Parathyroid adenoma (tissue), 2 donors: ENCODE measurements around the gene PHLDB2.

ENCODE experiments used
- H2AFZ ChIP-seq: fragments of 300-600 bp; sonication (generic); one replicate; pipeline ENCODE4 v1.7.0; 2017; ENCODE audit warnings: antibody characterized with exemption, mild to moderate bottlenecking
- H3K27ac ChIP-seq: fragments of 300-600 bp; sonication (generic); one replicate; pipeline ENCODE4 v1.7.0; 2017
- H3K27me3 ChIP-seq: fragments of 300-600 bp; sonication (generic); one replicate; pipeline ENCODE4 v1.7.0; 2017; ENCODE audit warnings: low read length; ENCODE audit not compliant: control insufficient read depth, insufficient read depth
- H3K36me3 ChIP-seq: fragments of 300-600 bp; sonication (generic); one replicate; pipeline ENCODE4 v1.7.0; 2017; ENCODE audit warnings: low read length; ENCODE audit not compliant: control insufficient read depth, insufficient read depth
- H3K4me1 ChIP-seq: fragments of 300-600 bp; sonication (generic); one replicate; pipeline ENCODE4 v1.7.0; 2017; ENCODE audit warnings: control low read depth
- H3K4me2 ChIP-seq: fragments of 300-600 bp; sonication (generic); one replicate; pipeline ENCODE4 v1.7.0; 2017; ENCODE audit warnings: low read length
- H3K4me3 ChIP-seq: fragments of 300-600 bp; sonication (generic); one replicate; pipeline ENCODE4 v1.7.0; 2017; ENCODE audit warnings: low read depth, low read length
- H3K79me2 ChIP-seq: fragments of 300-600 bp; sonication (generic); one replicate; pipeline ENCODE4 v1.7.0; 2017; ENCODE audit warnings: control low read depth
- H3K9ac ChIP-seq: fragments of 300-600 bp; sonication (generic); one replicate; pipeline ENCODE4 v1.7.0; 2017; ENCODE audit warnings: mild to moderate bottlenecking
- H3K9me3 ChIP-seq: fragments of 300-600 bp; sonication (generic); one replicate; pipeline ENCODE4 v1.7.0; 2017; ENCODE audit warnings: low read length; ENCODE audit not compliant: control insufficient read depth
- TF ChIP-seq, protein P1 (sequence below): fragments of 300-600 bp; sonication (generic); IDR thresholded peaks from one replicate; pipeline ENCODE4 v1.7.0; 2017; ENCODE audit warnings: antibody characterized with exemption, mild to moderate bottlenecking
- donor health status: primary hyperparathyroidism.

Gene PHLDB2

DNA sequence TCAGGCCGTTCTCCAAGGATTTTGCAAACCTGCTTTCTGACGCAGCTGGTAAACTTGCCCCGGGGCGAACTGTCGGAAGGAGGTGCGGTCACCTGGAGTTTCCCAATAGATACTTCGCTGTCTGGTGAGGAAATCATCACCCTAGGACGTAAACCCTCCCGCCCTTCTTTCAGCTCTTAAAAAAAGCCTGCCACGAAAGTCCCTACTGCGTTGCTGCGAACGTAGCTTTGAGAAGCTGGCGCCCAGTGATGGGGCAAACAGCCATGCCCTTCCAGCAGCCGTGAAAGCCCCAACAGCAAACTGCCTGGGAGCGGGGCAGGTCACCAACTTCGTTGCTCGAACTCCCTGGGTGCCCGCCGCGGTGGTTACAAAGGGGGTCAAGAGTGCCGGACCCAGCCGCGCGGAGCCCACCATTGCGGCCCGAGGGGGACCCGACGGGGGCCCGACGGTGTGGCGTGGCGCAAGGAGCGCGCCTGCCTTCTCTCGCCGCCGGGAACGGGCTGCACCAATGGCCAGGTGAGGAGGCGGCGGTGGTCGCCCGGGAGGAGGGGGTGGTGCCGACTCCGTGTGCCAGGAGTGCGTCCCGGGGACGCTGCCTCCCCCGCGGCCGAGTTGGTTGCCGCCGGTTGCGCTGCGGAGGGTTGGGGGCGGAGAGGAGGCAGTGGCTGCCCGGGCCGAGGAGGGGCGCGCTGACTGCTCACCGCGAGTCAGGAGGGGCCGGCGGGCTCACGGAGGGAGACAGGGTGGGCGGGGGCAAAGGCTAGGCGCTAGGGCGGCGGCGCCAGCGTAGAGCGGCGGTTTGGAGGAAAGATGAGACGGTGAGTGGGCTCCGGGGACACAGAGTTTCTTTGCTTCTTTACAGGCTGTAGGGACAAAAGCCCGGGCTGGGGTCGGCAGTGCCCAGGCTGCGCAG is at the start of gene PHLDB2:
PHLDB2 (plus strand) TSS at position 205 of the 913 bp plus-strand sequence. CDS start 24,813 bp downstream, outside the sequence.
- H3K4me1 ChIP-seq = no peaks in the 10 kb centered on the region
- peaks cover 2% of the 10 kb centered on the region for H3K79me2 ChIP-seq
- peak within 1 kb of the TSS; percentile 82 for H3K4me3 ChIP-seq
- H3K27ac ChIP-seq = peak within 1 kb of the TSS; percentile 76
- H3K4me2 ChIP-seq = peak within 1 kb of the TSS; percentile 87
- H3K9me3 ChIP-seq = no peaks in the 10 kb centered on the region
- TF ChIP-seq, protein P1, sequence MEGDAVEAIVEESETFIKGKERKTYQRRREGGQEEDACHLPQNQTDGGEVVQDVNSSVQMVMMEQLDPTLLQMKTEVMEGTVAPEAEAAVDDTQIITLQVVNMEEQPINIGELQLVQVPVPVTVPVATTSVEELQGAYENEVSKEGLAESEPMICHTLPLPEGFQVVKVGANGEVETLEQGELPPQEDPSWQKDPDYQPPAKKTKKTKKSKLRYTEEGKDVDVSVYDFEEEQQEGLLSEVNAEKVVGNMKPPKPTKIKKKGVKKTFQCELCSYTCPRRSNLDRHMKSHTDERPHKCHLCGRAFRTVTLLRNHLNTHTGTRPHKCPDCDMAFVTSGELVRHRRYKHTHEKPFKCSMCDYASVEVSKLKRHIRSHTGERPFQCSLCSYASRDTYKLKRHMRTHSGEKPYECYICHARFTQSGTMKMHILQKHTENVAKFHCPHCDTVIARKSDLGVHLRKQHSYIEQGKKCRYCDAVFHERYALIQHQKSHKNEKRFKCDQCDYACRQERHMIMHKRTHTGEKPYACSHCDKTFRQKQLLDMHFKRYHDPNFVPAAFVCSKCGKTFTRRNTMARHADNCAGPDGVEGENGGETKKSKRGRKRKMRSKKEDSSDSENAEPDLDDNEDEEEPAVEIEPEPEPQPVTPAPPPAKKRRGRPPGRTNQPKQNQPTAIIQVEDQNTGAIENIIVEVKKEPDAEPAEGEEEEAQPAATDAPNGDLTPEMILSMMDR = no peak
- H3K36me3 ChIP-seq = no peaks in the 10 kb centered on the region
- no peak within 1 kb of the TSS for H3K9ac ChIP-seq
- no peaks in the 10 kb centered on the region for H3K27me3 ChIP-seq
- H2AFZ ChIP-seq = peak within 1 kb of the TSS; percentile 86

DNA sequence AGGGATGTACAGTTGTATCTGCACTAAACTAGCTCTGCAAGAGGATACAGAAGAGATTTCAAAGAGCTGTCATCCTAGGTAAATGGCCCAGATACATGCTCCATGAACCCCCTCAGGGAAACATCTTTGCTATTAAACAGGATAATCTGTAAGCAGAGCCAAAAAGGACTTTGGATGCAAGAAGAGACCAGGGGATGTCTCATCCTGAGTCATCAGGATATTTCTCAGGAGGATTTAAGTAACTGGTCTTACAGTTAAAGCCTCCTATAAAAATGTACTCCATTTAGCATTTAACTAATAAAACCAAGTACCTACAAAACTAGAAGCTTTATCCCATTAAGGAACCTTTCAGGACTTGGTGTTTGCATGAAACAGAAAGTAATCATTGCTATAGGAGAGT is 48.2 kb upstream of the PHLDB2 start:
- no peaks in the 10 kb centered on the region for H3K4me1 ChIP-seq
- H2AFZ ChIP-seq = no peak overlapping the region
- no peak overlapping the region for H3K4me2 ChIP-seq
- H3K79me2 ChIP-seq = no peaks in the 10 kb centered on the region
- no peaks in the 10 kb centered on the region for H3K9me3 ChIP-seq
- TF ChIP-seq, protein P1 = no peak
- H3K27ac ChIP-seq = no peak overlapping the region
- H3K36me3 ChIP-seq = no peaks in the 10 kb centered on the region
- no peaks in the 10 kb centered on the region for H3K27me3 ChIP-seq
- no peak overlapping the region for H3K9ac ChIP-seq
- no peak overlapping the region for H3K4me3 ChIP-seq

DNA sequence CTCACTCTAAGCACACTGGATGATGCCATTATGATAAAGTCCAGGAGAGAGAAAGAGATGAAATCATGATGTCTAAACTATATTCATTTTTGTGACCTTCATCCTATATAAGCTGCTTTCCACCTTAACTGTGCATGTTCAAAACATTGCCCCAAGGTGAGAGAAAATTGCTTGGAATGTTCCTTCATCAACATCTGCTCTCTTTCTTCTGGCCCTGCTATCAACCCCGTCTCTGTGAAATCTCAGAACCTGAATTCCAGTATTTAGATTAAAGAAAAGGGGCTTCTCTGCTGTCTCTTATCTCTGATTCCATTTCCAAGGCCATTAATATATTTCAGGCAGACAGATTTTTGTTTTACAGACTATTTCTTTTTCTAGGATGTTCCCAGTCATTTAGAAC is 47.3 kb upstream of the PHLDB2 start:
- H3K36me3 ChIP-seq = no peaks in the 10 kb centered on the region
- TF ChIP-seq, protein P1 = no peak
- no peak overlapping the region for H3K9ac ChIP-seq
- no peaks in the 10 kb centered on the region for H3K27me3 ChIP-seq
- no peak overlapping the region for H3K27ac ChIP-seq
- H3K4me3 ChIP-seq = no peak overlapping the region
- H3K4me2 ChIP-seq = no peak overlapping the region
- H3K9me3 ChIP-seq = no peaks in the 10 kb centered on the region
- H3K4me1 ChIP-seq = no peaks in the 10 kb centered on the region
- no peaks in the 10 kb centered on the region for H3K79me2 ChIP-seq
- no peak overlapping the region for H2AFZ ChIP-seq

DNA sequence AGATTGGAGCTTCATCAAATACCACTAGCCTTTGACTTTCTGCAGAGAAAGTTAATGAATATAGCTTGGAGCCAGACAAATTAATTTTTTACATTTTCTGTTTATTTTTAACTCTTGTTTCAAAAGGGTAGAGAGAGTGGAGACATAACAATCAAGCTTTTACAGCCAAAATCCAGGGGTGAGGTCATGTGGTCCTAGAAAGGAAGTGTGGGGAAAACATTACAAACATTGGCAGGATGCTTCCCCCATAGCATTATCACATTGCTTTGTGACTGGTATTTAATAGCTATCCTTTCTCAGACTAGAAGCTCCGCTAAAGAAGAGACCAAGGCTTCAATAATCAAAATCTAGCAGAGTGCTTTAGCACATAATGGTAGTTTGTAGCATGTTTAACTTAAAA is 46.4 kb upstream of the PHLDB2 start:
- H3K27me3 ChIP-seq = no peaks in the 10 kb centered on the region
- H3K36me3 ChIP-seq = no peaks in the 10 kb centered on the region
- no peaks in the 10 kb centered on the region for H3K9me3 ChIP-seq
- H2AFZ ChIP-seq = no peak overlapping the region
- no peak overlapping the region for H3K4me3 ChIP-seq
- H3K79me2 ChIP-seq = no peaks in the 10 kb centered on the region
- H3K4me2 ChIP-seq = no peak overlapping the region
- TF ChIP-seq, protein P1 = no peak
- H3K4me1 ChIP-seq = no peaks in the 10 kb centered on the region
- no peak overlapping the region for H3K27ac ChIP-seq
- no peak overlapping the region for H3K9ac ChIP-seq

DNA sequence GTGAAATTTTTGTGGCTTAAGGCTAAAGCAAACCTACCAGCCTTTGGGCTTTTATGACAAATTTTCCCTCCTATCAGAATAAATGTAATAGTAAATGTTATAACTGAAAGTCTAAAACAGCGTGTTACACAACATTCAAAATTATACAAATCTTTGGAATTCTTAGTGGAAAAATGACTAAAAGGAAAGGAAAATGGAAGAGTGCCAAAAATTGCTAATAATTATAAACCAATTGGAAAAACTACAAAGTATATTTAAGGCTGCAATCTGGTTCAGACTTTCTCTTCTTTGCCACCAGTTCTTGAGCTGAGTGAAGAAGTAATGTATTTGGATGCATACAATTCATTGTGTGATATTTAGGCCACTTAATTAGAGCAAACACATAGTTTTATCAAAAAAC is 45.6 kb upstream of the PHLDB2 start:
- H2AFZ ChIP-seq = no peak overlapping the region
- no peak overlapping the region for H3K4me3 ChIP-seq
- TF ChIP-seq, protein P1 = no peak
- no peak overlapping the region for H3K9ac ChIP-seq
- no peaks in the 10 kb centered on the region for H3K79me2 ChIP-seq
- H3K9me3 ChIP-seq = no peaks in the 10 kb centered on the region
- H3K36me3 ChIP-seq = no peaks in the 10 kb centered on the region
- H3K4me2 ChIP-seq = no peak overlapping the region
- H3K27ac ChIP-seq = no peak overlapping the region
- H3K27me3 ChIP-seq = no peaks in the 10 kb centered on the region
- no peaks in the 10 kb centered on the region for H3K4me1 ChIP-seq
